ENCODE measurements around the gene ZC3H18. TPM values are rescaled to one million over a fixed set of nuclear protein-coding genes. Genes with fewer than 3 reads are reported as not detected.

ZC3H18 gene
- total RNA-seq, 1 donor from 2014 or later: 49.3 TPM

DNA sequence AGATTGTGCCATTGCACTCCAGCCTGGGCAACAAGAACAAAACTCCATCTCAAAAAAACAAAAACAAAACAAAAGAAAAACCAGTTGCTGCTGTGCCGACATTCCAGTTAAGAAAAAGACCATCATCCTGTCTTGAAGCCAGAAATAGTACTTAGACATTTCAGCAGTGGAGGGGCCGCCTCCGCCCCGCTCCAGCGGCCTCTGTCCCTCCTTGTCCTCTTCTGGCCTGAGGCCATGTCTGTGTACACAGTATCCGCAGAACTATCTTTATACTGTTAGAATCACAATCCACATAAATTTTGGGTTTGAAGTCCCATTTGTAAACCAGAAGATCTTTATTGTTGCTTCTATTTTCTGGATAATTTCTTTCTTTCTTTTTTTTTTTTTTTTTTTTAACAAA, 24.9 kb downstream of the ZC3H18 start:
- H3K27ac Mint-ChIP-seq (ENCODE audit: unreplicated experiment): peak overlapping the region; percentile 82
- H3K27me3 Mint-ChIP-seq (ENCODE audit: unreplicated experiment): peaks cover 1% of the 10 kb centered on the region
- H3K9me3 Mint-ChIP-seq (ENCODE audit: unreplicated experiment): no peaks in the 10 kb centered on the region
- no peak for DNase-seq (ENCODE audit: low spot score)
- peaks cover 13% of the 10 kb centered on the region for H3K4me1 Mint-ChIP-seq (ENCODE audit: unreplicated experiment)
- H3K36me3 Mint-ChIP-seq (ENCODE audit: low read depth, unreplicated experiment): peaks cover 26% of the 10 kb centered on the region
- TF ChIP-seq, protein P1, sequence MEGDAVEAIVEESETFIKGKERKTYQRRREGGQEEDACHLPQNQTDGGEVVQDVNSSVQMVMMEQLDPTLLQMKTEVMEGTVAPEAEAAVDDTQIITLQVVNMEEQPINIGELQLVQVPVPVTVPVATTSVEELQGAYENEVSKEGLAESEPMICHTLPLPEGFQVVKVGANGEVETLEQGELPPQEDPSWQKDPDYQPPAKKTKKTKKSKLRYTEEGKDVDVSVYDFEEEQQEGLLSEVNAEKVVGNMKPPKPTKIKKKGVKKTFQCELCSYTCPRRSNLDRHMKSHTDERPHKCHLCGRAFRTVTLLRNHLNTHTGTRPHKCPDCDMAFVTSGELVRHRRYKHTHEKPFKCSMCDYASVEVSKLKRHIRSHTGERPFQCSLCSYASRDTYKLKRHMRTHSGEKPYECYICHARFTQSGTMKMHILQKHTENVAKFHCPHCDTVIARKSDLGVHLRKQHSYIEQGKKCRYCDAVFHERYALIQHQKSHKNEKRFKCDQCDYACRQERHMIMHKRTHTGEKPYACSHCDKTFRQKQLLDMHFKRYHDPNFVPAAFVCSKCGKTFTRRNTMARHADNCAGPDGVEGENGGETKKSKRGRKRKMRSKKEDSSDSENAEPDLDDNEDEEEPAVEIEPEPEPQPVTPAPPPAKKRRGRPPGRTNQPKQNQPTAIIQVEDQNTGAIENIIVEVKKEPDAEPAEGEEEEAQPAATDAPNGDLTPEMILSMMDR (IDR thresholded peaks at IDR 0.05; ENCODE audit: unreplicated experiment): no peak
- no peak overlapping the region for H3K4me3 Mint-ChIP-seq (ENCODE audit: unreplicated experiment)

DNA sequence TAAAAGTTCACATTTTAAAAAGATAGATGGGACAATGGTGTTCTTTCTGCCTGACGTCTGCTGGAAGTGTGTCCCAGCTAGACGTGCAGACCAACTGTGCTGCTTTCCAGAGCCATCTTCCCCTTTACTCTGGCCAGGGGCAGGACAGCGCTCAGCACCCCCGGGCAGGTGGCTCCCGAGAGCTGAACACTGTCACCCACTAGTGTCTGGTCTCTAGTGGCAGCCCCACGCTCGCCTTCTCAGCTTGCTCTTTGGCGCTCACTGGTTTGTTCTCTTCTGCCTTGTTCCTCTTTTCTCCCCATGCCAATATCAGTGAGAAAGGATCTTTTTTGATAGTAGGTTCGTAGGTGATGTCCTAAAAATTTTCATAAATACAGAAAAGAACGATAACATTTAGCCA, 25.7 kb downstream of the ZC3H18 start:
- TF ChIP-seq, protein P1 (IDR thresholded peaks at IDR 0.05; ENCODE audit: unreplicated experiment): no peak
- no peak for DNase-seq (ENCODE audit: low spot score)
- H3K9me3 Mint-ChIP-seq (ENCODE audit: unreplicated experiment): no peaks in the 10 kb centered on the region
- H3K36me3 Mint-ChIP-seq (ENCODE audit: low read depth, unreplicated experiment): peaks cover 25% of the 10 kb centered on the region
- no peak overlapping the region for H3K4me3 Mint-ChIP-seq (ENCODE audit: unreplicated experiment)
- H3K27me3 Mint-ChIP-seq (ENCODE audit: unreplicated experiment): no peaks in the 10 kb centered on the region
- H3K27ac Mint-ChIP-seq (ENCODE audit: unreplicated experiment): no peak overlapping the region
- H3K4me1 Mint-ChIP-seq (ENCODE audit: unreplicated experiment): peaks cover 13% of the 10 kb centered on the region

DNA sequence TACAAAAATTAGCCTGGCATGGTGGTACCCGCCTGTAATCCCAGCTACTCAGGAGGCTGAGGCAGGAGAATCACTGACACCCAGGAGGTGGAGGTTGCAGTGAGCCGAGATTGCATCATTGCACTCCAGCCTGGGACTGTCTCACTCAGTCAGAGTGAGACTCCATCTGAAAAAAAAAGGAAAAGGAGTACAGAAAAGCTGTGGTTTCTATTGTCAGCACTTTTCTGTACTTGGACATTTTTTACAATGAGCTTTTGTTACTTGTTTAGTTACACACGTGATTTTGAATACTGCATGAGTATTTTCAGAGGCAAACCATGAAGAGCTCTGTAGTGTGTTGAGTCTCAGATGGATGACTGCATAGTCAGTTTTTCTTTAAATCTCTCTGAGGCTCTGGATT, 26.3 kb downstream of the ZC3H18 start:
- H3K9me3 Mint-ChIP-seq (ENCODE audit: unreplicated experiment): no peaks in the 10 kb centered on the region
- H3K36me3 Mint-ChIP-seq (ENCODE audit: low read depth, unreplicated experiment): peaks cover 25% of the 10 kb centered on the region
- no peak for DNase-seq (ENCODE audit: low spot score)
- TF ChIP-seq, protein P1 (IDR thresholded peaks at IDR 0.05; ENCODE audit: unreplicated experiment): no peak
- H3K27me3 Mint-ChIP-seq (ENCODE audit: unreplicated experiment): no peaks in the 10 kb centered on the region
- no peak overlapping the region for H3K27ac Mint-ChIP-seq (ENCODE audit: unreplicated experiment)
- peaks cover 13% of the 10 kb centered on the region for H3K4me1 Mint-ChIP-seq (ENCODE audit: unreplicated experiment)
- no peak overlapping the region for H3K4me3 Mint-ChIP-seq (ENCODE audit: unreplicated experiment)

DNA sequence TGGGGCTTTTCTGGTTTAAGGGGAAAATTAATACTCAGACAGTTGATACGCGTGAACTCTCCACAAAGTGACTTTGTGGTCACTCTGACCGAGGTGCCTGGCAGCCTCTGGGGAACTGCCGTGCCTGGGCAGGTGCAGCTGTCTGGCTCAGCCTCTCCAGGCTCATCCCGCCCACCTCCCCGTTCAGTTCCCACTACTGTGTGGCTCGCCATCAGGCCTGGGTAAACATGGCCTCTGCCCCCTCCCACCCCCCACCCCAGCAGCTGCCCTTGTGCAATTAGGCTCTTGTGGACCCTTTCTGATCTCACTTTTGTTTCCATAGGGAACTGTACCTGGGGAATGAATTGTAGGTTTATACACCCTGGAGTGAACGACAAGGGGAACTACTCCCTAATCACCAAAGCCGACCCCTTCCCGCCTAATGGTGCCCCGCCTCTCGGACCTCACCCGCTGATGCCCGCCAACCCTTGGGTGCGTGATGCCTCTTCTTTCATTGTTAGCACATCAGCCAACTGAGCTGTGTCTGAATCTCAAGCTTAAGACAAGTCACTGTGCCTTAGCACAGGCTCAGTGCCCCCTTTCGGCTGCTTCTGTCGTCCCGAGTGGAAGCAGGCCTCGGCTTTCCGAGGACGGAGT, 27.8 kb downstream of the ZC3H18 start:
- Mint-ChIP-seq H3K4me1 (ENCODE audit: unreplicated experiment) (peaks cover 13% of the 10 kb centered on the region), H3K27ac (ENCODE audit: unreplicated experiment) (no peak overlapping the region), H3K4me3 (ENCODE audit: unreplicated experiment) (no peak overlapping the region), H3K36me3 (ENCODE audit: low read depth, unreplicated experiment) (peaks cover 20% of the 10 kb centered on the region), H3K27me3 (ENCODE audit: unreplicated experiment) (no peaks in the 10 kb centered on the region), H3K9me3 (ENCODE audit: unreplicated experiment) (no peaks in the 10 kb centered on the region)
- TF ChIP-seq, protein P1 (IDR thresholded peaks at IDR 0.05; ENCODE audit: unreplicated experiment): no peak
- DNase-seq (ENCODE audit: low spot score): no peak

DNA sequence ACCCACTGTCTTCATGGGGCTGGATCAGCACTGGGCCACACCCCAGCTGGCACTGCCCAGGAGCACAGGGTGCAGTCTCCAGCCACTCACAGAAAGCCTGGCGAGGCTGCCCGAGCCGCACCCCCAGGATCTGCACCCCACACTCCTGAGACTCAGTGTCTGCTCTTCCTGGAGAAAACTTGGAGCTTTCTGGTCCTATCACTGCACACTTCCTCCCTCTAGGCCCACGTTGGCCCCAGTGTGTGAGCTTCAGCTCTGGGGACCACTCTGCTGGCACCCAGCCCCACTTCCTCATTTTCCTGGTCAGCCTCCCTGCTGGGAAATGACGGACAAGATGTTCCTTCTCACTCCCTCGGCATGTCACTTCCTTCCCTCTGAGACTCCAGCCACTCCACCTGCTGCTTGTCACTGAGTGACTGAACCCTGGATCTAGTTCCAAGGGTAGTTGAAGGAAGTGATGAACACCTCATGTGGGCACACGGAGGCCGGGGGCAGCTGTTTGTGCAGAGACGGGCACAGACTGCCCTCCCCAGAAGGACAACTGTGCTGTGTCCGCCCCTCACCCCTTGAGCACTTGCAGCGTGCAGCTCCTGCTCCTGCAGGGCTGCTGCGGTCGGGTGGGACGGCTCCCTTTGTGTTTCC, 29.0 kb downstream of the ZC3H18 start:
- Mint-ChIP-seq H3K4me3 (ENCODE audit: unreplicated experiment) (peak overlapping the region; percentile 19), H3K36me3 (ENCODE audit: low read depth, unreplicated experiment) (peaks cover 17% of the 10 kb centered on the region), H3K27me3 (ENCODE audit: unreplicated experiment) (no peaks in the 10 kb centered on the region), H3K9me3 (ENCODE audit: unreplicated experiment) (no peaks in the 10 kb centered on the region), H3K27ac (ENCODE audit: unreplicated experiment) (peak overlapping the region; percentile 58), H3K4me1 (ENCODE audit: unreplicated experiment) (peaks cover 6% of the 10 kb centered on the region)
- no peak for DNase-seq (ENCODE audit: low spot score)
- TF ChIP-seq, protein P1 (IDR thresholded peaks at IDR 0.05; ENCODE audit: unreplicated experiment): no peak

Data from endothelial cell (in vitro differentiated cells).